Neural cell (in vitro differentiated cells): ENCODE data around the gene GGA1. TPM values are rescaled to one million over a fixed set of nuclear protein-coding genes. Genes with fewer than 3 reads are reported as not detected.

ENCODE experiments used
- H2AFZ ChIP-seq: fragments of 200-600, 300-800 bp; sonication (generic), shearing (Covaris generic); 2 replicates; pipeline ENCODE4 v1.6.0; 2014; ENCODE audit warnings: low read depth, mild to moderate bottlenecking, antibody characterized with exemption, low read length, moderate library complexity
- H3F3A ChIP-seq: fragments of 200-600 bp; shearing (Covaris generic); 2 replicates; pipeline ENCODE4 v1.6.1; 2016; ENCODE audit warnings: mild to moderate bottlenecking, moderate library complexity, mixed read lengths, antibody characterized with exemption, low read length; ENCODE audit not compliant: insufficient read depth, poor library complexity, severe bottlenecking
- H3K27ac ChIP-seq: fragments of 200-600, 300-800 bp; sonication (generic), shearing (Covaris generic); 2 replicates; pipeline ENCODE4 v1.5.1; 2014; ENCODE audit warnings: mild to moderate bottlenecking, low read length, moderate library complexity
- H3K27me3 ChIP-seq: fragments of 300-800, 200-600 bp; sonication (generic), shearing (Covaris generic); 2 replicates; pipeline ENCODE4 v1.6.0; 2014; ENCODE audit warnings: mild to moderate bottlenecking, low read depth, low read length, moderate library complexity; ENCODE audit not compliant: insufficient read depth
- H3K36me3 ChIP-seq: fragments of 300-800, 200-600 bp; sonication (generic), shearing (Covaris generic); 2 replicates; pipeline ENCODE4 v1.5.1; 2014; ENCODE audit warnings: mild to moderate bottlenecking, antibody characterized with exemption, low read length, moderate library complexity; ENCODE audit not compliant: insufficient read depth
- H3K4me2 ChIP-seq: fragments of 300-800, 200-600 bp; sonication (generic), shearing (Covaris generic); 2 replicates; pipeline ENCODE4 v1.6.0; 2014; ENCODE audit warnings: mild to moderate bottlenecking, low read length
- H3K4me3 ChIP-seq: fragments of 300-800, 200-600 bp; sonication (generic), shearing (Covaris generic); 2 replicates; pipeline ENCODE4 v1.5.1; 2014; ENCODE audit warnings: mild to moderate bottlenecking, low read length, moderate library complexity
- H3K79me2 ChIP-seq: fragments of 200-600 bp; shearing (Covaris generic); replicated peaks from 2 replicates; pipeline ENCODE4 v1.6.0; 2014; ENCODE audit warnings: mild to moderate bottlenecking, low read length, moderate library complexity; ENCODE audit not compliant: insufficient read depth
- H3K9ac ChIP-seq: fragments of 300-800, 200-600 bp; sonication (generic), shearing (Covaris generic); 2 replicates; pipeline ENCODE4 v1.6.1; 2016; ENCODE audit warnings: mild to moderate bottlenecking, low read length, mixed read lengths
- H3K9me2 ChIP-seq: fragments of 200-600 bp; shearing (Covaris generic); 2 replicates; pipeline ENCODE4 v1.6.1; 2016; ENCODE audit warnings: mild to moderate bottlenecking, low read length, mixed read lengths; ENCODE audit not compliant: insufficient read depth
- H3K9me3 ChIP-seq: fragments of 200-600, 300-800 bp; sonication (generic), shearing (Covaris generic); 2 replicates; pipeline ENCODE4 v1.6.1; 2016; ENCODE audit warnings: mild to moderate bottlenecking, mixed run types, low read length, moderate library complexity, mixed read lengths
- H4K20me1 ChIP-seq: fragments of 200-600 bp; shearing (Covaris generic); 2 replicates; pipeline ENCODE4 v1.6.1; 2016; ENCODE audit warnings: mild to moderate bottlenecking, mixed run types; ENCODE audit not compliant: insufficient read depth
- CTCF ChIP-seq: fragments of 450-650 bp; IDR thresholded peaks from 2 replicates; pipeline ENCODE4 v1.5.1; 2014; ENCODE audit warnings: antibody characterized with exemption, mild to moderate bottlenecking, moderate library complexity; ENCODE audit not compliant: poor library complexity, severe bottlenecking
- EP300 ChIP-seq: fragments of 450-650 bp; conservative IDR thresholded peaks from 2 replicates; pipeline ENCODE4 v1.6.1; 2014; ENCODE audit warnings: antibody characterized with exemption, mild to moderate bottlenecking, moderate library complexity; ENCODE audit not compliant: poor library complexity, severe bottlenecking
- MXI1 ChIP-seq: fragments of 450-650 bp; conservative IDR thresholded peaks from 2 replicates; pipeline ENCODE4 v1.6.1; 2014; ENCODE audit warnings: antibody characterized with exemption, mild to moderate bottlenecking; ENCODE audit not compliant: poor library complexity, severe bottlenecking
- RAD21 ChIP-seq: fragments of 450-650 bp; conservative IDR thresholded peaks from 2 replicates; pipeline ENCODE4 v1.6.1; 2014; ENCODE audit warnings: antibody characterized with exemption, mild to moderate bottlenecking, moderate library complexity
- REST ChIP-seq: IDR thresholded peaks from 2 replicates; pipeline ENCODE4 v1.6.1; 2012; ENCODE audit warnings: borderline replicate concordance
- SMC3 ChIP-seq: fragments of 450-650 bp; conservative IDR thresholded peaks from 2 replicates; pipeline ENCODE4 v1.6.1; 2014; ENCODE audit warnings: antibody characterized with exemption, mild to moderate bottlenecking, moderate library complexity; ENCODE audit not compliant: poor library complexity
- TAF1 ChIP-seq: IDR thresholded peaks from 2 replicates; pipeline ENCODE4 v1.6.1; 2012; ENCODE audit warnings: low read depth
- polyA plus RNA-seq: library from polyadenylated mRNA; depleted of rRNA; stranded (reverse); fragments of >200 nt; gene quantifications from 2 replicates; pipeline ENCODE4 v1.2.3, GENCODE V29; 2014

GGA1 gene
- polyA plus RNA-seq, 1 donor from 2014 or later, result 57.5 TPM

- H3K36me3 ChIP-seq, result no peaks in the 10 kb centered on the region
- peaks cover under 1% of the 10 kb centered on the region for H3K79me2 ChIP-seq
- H3K4me3 ChIP-seq, result no peak overlapping the region
- no peak overlapping the region for H3K9ac ChIP-seq
- no peaks in the 10 kb centered on the region for H3K9me3 ChIP-seq
- H3K4me2 ChIP-seq, result no peak overlapping the region
- no peak overlapping the region for H3K27ac ChIP-seq
- no peaks in the 10 kb centered on the region for H3F3A ChIP-seq
- TF ChIP-seq RAD21 (no peak), MXI1 (no peak)
- H4K20me1 ChIP-seq, result no peaks in the 10 kb centered on the region
- H3K9me2 ChIP-seq, result no peaks in the 10 kb centered on the region
- no peak overlapping the region for H2AFZ ChIP-seq
- no peaks in the 10 kb centered on the region for H3K27me3 ChIP-seq
These were observed 61.0 kb downstream of the GGA1 start for GRCh38 chr22:37669586-37669985.

- TF ChIP-seq TAF1 (no peak), CTCF (no peak), EP300 (no peak)
- H3F3A ChIP-seq, result no peaks in the 10 kb centered on the region
- H3K27me3 ChIP-seq, result no peaks in the 10 kb centered on the region
- H3K4me3 ChIP-seq, result no peak overlapping the region
- H3K9ac ChIP-seq, result no peak overlapping the region
- H2AFZ ChIP-seq, result no peak overlapping the region
- H3K9me2 ChIP-seq, result no peaks in the 10 kb centered on the region
- no peak overlapping the region for H3K4me2 ChIP-seq
- no peak overlapping the region for H3K27ac ChIP-seq
- H4K20me1 ChIP-seq, result no peaks in the 10 kb centered on the region
- H3K79me2 ChIP-seq, result no peaks in the 10 kb centered on the region
- H3K9me3 ChIP-seq, result no peaks in the 10 kb centered on the region
- no peaks in the 10 kb centered on the region for H3K36me3 ChIP-seq
These were observed 63.7 kb downstream of the GGA1 start for GRCh38 chr22:37672206-37672919.

GRCh38 chr22:37672920-37673455 is 64.4 kb downstream of the GGA1 start:
- TF ChIP-seq EP300 (no peak), SMC3 (no peak), REST (no peak)
- H3K4me3 ChIP-seq, result no peak overlapping the region
- no peaks in the 10 kb centered on the region for H3K27me3 ChIP-seq
- no peak overlapping the region for H3K4me2 ChIP-seq
- H3F3A ChIP-seq, result no peaks in the 10 kb centered on the region
- no peak overlapping the region for H2AFZ ChIP-seq
- H3K27ac ChIP-seq, result no peak overlapping the region
- no peaks in the 10 kb centered on the region for H3K9me2 ChIP-seq
- H4K20me1 ChIP-seq, result no peaks in the 10 kb centered on the region
- H3K9ac ChIP-seq, result no peak overlapping the region
- H3K36me3 ChIP-seq, result no peaks in the 10 kb centered on the region
- H3K79me2 ChIP-seq, result no peaks in the 10 kb centered on the region
- no peaks in the 10 kb centered on the region for H3K9me3 ChIP-seq
